Loucy (cell line): Measurements from ENCODE around the gene BST2.

Experiments
- H2AFZ ChIP-seq: fragments of 200-600 bp; sonication (generic); 2 replicates; pipeline ENCODE4 v1.6.0; 2016; ENCODE audit warnings: antibody characterized with exemption, mild to moderate bottlenecking, low read length, moderate library complexity
- H3F3A ChIP-seq: fragments of 200-600 bp; 2 replicates; pipeline ENCODE4 v1.6.0; 2016; ENCODE audit warnings: antibody characterized with exemption, low read depth, mild to moderate bottlenecking
- H3K27me3 ChIP-seq: fragments of 200-600 bp; sonication (generic); 2 replicates; pipeline ENCODE4 v1.6.1; 2014; ENCODE audit warnings: low read length, mild to moderate bottlenecking; ENCODE audit not compliant: insufficient read depth, poor library complexity, severe bottlenecking
- H3K36me3 ChIP-seq: fragments of 200-600 bp; sonication (generic); 2 replicates; pipeline ENCODE4 v1.6.1; 2016; ENCODE audit warnings: low read length; ENCODE audit not compliant: insufficient read depth
- H3K4me1 ChIP-seq: fragments of 200-600 bp; sonication (generic); 2 replicates; pipeline ENCODE4 v1.5.1; 2014; ENCODE audit warnings: low read length, mild to moderate bottlenecking; ENCODE audit not compliant: insufficient read depth, poor library complexity, severe bottlenecking
- H3K4me2 ChIP-seq: fragments of 200-600 bp; sonication (generic); 2 replicates; pipeline ENCODE4 v1.6.0; 2014; ENCODE audit warnings: antibody characterized with exemption, low read length, low read depth, mild to moderate bottlenecking; ENCODE audit not compliant: poor library complexity, severe bottlenecking
- H3K4me3 ChIP-seq: fragments of 200-600 bp; sonication (generic); 2 replicates; pipeline ENCODE4 v1.5.1; 2014; ENCODE audit warnings: low read length, mild to moderate bottlenecking, mixed read lengths; ENCODE audit not compliant: poor library complexity, severe bottlenecking
- H3K79me2 ChIP-seq: fragments of 200-600 bp; sonication (generic); 2 replicates; pipeline ENCODE4 v1.6.1; 2014; ENCODE audit warnings: low read length; ENCODE audit not compliant: insufficient read depth
- H3K9ac ChIP-seq: fragments of 200-600 bp; sonication (generic); 2 replicates; pipeline ENCODE4 v1.6.0; 2014; ENCODE audit warnings: mild to moderate bottlenecking, low read depth, low read length, moderate library complexity; ENCODE audit not compliant: poor library complexity, severe bottlenecking
- H3K9me2 ChIP-seq: fragments of 200-600 bp; sonication (generic); replicated peaks from 2 replicates; pipeline ENCODE4 v1.6.1; 2016; ENCODE audit warnings: low read depth, low read length, mixed read lengths
- H3K9me3 ChIP-seq: fragments of 200-600 bp; sonication (generic); 2 replicates; pipeline ENCODE4 v1.6.1; 2014; ENCODE audit warnings: mild to moderate bottlenecking, antibody characterized with exemption, low read length, low read depth; ENCODE audit not compliant: insufficient read depth
- H4K20me1 ChIP-seq: fragments of 200-600 bp; sonication (generic); 2 replicates; pipeline ENCODE4 v1.6.0; 2014; ENCODE audit warnings: antibody characterized with exemption, low read length, mild to moderate bottlenecking; ENCODE audit not compliant: insufficient read depth, poor library complexity, severe bottlenecking
- EZH2phosphoT487 ChIP-seq: fragments of 200-600 bp; IDR thresholded peaks from 2 replicates; pipeline ENCODE4 v1.6.1; 2018; ENCODE audit warnings: antibody characterized with exemption, mild to moderate bottlenecking, moderate library complexity, borderline replicate concordance
- TF ChIP-seq, protein P1 (sequence below): fragments of 200-600 bp; sonication (generic); conservative IDR thresholded peaks from 2 replicates; pipeline ENCODE4 v1.5.1; 2014; ENCODE audit warnings: mild to moderate bottlenecking, antibody characterized with exemption, low read length

Gene BST2

DNA sequence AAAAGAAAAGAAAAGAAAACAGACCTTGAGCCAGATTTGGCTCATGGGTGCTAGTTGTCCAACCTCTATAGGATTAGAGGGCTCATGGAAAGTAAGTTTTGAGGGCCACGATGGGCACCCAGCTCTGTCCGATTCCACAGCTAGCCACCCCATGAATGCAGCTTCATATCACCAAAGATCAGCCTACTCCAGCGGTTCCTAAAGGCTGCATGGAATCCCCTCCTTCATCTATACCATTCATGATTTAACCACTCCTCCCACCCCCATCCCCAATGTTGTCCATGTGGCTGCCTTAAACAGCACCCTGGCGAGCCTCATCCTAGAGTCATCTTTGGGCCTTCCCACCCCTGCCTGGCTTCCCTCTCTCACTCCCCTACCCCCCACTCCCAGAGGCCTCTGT lies 16.5 kb upstream of the BST2 start:
- H3K9me3 ChIP-seq: no peaks in the 10 kb centered on the region
- H4K20me1 ChIP-seq: no peaks in the 10 kb centered on the region
- H3K4me1 ChIP-seq: peaks cover 23% of the 10 kb centered on the region
- H3K4me2 ChIP-seq: no peak overlapping the region
- H3K36me3 ChIP-seq: no peaks in the 10 kb centered on the region
- H3K27me3 ChIP-seq: no peaks in the 10 kb centered on the region
- H3F3A ChIP-seq: no peaks in the 10 kb centered on the region
- H2AFZ ChIP-seq: no peak overlapping the region
- TF ChIP-seq, protein P1, sequence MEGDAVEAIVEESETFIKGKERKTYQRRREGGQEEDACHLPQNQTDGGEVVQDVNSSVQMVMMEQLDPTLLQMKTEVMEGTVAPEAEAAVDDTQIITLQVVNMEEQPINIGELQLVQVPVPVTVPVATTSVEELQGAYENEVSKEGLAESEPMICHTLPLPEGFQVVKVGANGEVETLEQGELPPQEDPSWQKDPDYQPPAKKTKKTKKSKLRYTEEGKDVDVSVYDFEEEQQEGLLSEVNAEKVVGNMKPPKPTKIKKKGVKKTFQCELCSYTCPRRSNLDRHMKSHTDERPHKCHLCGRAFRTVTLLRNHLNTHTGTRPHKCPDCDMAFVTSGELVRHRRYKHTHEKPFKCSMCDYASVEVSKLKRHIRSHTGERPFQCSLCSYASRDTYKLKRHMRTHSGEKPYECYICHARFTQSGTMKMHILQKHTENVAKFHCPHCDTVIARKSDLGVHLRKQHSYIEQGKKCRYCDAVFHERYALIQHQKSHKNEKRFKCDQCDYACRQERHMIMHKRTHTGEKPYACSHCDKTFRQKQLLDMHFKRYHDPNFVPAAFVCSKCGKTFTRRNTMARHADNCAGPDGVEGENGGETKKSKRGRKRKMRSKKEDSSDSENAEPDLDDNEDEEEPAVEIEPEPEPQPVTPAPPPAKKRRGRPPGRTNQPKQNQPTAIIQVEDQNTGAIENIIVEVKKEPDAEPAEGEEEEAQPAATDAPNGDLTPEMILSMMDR: no peak
- TF ChIP-seq EZH2phosphoT487: no peak
- no peaks in the 10 kb centered on the region for H3K9me2 ChIP-seq
- no peak overlapping the region for H3K4me3 ChIP-seq
- H3K9ac ChIP-seq: no peak overlapping the region
- H3K79me2 ChIP-seq: peaks cover 14% of the 10 kb centered on the region

DNA sequence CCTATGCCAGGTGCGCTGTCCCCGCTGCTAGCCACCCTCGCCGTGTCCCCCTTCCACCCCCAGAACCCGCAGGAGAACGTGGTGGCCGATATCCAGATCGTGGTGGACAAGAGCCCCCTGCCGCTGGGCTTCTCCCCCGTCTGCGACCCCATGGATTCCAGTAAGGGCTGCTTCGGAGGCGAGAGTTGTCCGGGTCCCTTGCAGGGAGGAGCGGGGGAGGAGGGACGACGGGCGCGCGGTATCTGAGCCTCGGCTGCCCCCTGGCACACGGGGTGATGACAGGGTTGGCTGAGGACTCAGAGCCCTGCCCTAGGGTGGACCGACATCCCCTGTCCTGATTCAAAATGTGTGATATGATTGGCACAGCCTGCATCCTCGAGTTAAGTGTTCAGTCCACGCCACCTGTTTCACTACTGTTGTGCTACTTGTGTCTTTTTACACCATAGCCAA lies 15.1 kb upstream of the BST2 start:
- Histone ChIP-seq H3K9me3 (no peaks in the 10 kb centered on the region), H3K9me2 (no peaks in the 10 kb centered on the region), H3K4me1 (peaks cover 23% of the 10 kb centered on the region), H3K4me3 (peak overlapping the region; percentile 86), H3K36me3 (no peaks in the 10 kb centered on the region), H3K79me2 (peaks cover 14% of the 10 kb centered on the region), H3K27me3 (no peaks in the 10 kb centered on the region), H2AFZ (peak overlapping the region; percentile 93), H4K20me1 (no peaks in the 10 kb centered on the region), H3K4me2 (peak overlapping the region; percentile 86), H3K9ac (peak overlapping the region; percentile 83), H3F3A (no peaks in the 10 kb centered on the region; the same call in 1 of the 2 replicates)
- TF ChIP-seq, protein P1: no peak
- TF ChIP-seq EZH2phosphoT487: no peak

DNA sequence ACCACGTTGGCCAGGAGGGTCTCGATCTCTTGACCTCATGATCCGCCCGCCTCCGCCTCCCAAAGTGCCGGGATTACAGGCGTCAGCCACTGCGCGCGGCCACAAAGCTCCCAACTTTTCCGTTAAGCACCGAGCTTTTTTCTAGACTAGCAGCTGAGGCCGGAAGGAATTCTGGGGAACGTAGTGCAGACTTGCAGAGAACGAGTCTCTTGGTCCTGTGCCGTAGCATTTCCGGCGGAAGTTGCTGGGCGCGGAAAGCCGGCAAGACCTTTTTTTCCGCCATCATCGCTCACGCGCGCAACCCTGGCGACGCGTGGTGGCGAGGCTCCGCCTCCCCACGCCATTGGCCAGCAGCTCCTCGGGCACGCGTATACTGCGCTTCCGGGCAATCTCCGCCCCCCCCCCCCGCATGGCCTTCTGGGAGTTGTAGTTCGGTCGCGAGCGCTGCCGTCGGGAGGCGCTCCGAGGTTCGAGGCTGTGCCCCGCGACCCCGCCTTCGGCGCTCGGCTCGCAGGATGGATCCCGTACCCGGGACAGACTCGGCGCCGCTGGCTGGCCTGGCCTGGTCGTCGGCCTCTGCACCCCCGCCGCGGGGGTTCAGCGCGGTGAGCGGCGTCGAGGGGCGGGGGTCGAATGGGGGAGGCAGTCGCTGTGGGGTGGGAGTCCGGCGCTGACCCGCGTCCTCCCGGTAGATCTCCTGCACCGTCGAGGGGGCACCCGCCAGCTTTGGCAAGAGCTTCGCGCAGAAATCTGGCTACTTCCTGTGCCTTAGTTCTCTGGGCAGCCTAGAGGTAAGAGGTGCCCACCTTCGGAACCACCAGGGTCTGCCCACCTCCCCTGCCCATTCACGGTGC lies 14.4 kb upstream of the BST2 start, which contains the start of gene MVB12A:
Gene MVB12A (plus strand): TSS at position 427 of the 854 bp plus-strand sequence. CDS start 89 bp downstream, at position 516.
- Histone ChIP-seq H3K4me2 (peak within 1 kb of the TSS; percentile 86), H3K4me3 (peak within 1 kb of the TSS; percentile 86), H3K9ac (peak within 1 kb of the TSS; percentile 92), H3K36me3 (no peaks in the 10 kb centered on the region), H3K9me3 (no peaks in the 10 kb centered on the region), H3K79me2 (peaks cover 14% of the 10 kb centered on the region), H3F3A (no peaks in the 10 kb centered on the region; the same call in 1 of the 2 replicates), H3K27me3 (no peaks in the 10 kb centered on the region), H3K9me2 (no peaks in the 10 kb centered on the region), H4K20me1 (no peaks in the 10 kb centered on the region), H2AFZ (peak within 1 kb of the TSS; percentile 93), H3K4me1 (peaks cover 20% of the 10 kb centered on the region)
- TF ChIP-seq, protein P1: no peak
- no peak for TF ChIP-seq EZH2phosphoT487
